GM21526 (cell line): Measurements from ENCODE around the gene NINJ1.
"Not testable (repeated sequence)": the region's sequence is repeated elsewhere in the genome, so short reads cannot be mapped to it uniquely, and the experiment has no call there.

Experiments used
- ATAC-seq: cut with Tn5 transposase; IDR thresholded peaks from one replicate; pipeline ENCODE4 v1.9.1; 2021; ENCODE audit warnings: moderate library complexity; ENCODE audit not compliant: unreplicated experiment, low FRiP score

NINJ1 gene

GRCh38 chr9:93107825-93108161, 26.3 kb downstream of the NINJ1 start:
- no peak for ATAC-seq

GRCh38 chr9:93107151-93107824, 26.8 kb downstream of the NINJ1 start:
- ATAC-seq: no peak

GRCh38 chr9:93105620-93106019, 28.4 kb downstream of the NINJ1 start:
- no peak for ATAC-seq

DNA sequence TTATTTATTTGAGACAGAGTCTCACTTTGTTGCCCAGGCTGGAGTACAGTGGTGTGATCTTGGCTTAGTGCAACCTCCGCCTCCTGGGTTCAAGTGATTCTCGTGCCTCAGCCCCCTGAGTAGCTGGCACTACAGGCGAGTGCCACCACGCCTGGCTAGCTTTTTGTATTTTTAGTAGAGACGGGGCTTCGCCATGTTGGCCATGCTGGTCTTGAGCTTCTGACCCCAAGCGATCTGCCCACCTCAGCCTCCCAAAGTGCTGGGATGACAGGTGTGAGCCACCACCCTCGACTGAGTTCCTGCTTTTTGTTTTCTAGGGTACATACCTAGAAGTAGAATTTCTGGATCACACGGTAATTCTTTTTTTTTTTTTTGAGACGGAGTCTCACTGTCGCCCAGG, 33.0 kb downstream of the NINJ1 start:
- ATAC-seq: not testable (repeated sequence)

DNA sequence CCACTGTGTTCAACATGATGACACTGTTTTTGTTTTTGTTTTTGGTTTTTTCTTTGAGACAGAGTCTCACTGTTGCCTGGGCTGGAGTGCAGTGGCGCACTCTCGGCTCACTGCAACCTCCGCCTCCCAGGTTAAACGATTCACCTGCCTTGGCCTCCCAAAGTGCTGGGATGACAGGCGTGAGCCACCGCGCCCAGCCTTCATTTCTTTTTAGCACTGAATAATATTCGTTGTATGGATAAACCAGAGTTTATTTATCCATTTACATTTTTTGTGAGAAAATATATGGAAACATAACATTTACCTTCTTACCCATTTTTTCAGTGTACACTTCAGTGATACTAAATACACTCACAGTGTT, 33.8 kb downstream of the NINJ1 start:
- ATAC-seq: no peak

DNA sequence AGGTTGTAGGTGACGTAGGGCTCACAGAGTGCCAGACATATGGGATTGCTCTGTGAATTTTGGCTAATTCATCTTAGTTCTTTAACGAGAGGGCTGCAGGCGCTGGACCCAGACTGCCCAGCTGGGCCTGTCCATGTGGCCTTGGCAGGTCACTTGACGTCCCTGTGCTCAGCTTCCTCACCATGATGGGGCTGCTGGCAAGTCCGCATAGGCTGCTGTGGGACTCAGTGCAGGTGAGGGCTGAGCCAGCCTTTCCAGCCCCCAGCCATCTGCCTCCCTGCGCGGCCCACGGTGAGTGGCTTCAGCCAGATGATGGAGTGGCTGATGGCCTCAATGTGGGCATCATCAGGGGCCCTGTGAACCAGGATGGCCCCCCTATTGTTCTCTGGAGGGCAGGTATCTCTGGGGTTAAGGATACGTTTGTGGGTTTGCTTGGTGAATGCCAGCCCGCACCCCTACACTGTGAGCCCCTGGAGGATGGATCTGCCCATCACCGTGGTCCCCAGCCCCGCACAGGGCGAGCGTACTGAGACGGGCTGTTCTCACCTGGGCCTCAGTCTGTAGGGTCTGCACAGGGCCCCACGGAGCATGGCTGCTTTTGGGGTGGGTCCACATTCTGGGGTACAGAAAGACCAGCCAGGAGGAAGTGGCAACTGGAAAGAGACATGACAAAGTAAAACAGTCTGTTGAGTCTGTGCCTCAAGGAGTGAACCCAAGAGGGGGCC, 34.3 kb downstream of the NINJ1 start:
- ATAC-seq: no peak

DNA sequence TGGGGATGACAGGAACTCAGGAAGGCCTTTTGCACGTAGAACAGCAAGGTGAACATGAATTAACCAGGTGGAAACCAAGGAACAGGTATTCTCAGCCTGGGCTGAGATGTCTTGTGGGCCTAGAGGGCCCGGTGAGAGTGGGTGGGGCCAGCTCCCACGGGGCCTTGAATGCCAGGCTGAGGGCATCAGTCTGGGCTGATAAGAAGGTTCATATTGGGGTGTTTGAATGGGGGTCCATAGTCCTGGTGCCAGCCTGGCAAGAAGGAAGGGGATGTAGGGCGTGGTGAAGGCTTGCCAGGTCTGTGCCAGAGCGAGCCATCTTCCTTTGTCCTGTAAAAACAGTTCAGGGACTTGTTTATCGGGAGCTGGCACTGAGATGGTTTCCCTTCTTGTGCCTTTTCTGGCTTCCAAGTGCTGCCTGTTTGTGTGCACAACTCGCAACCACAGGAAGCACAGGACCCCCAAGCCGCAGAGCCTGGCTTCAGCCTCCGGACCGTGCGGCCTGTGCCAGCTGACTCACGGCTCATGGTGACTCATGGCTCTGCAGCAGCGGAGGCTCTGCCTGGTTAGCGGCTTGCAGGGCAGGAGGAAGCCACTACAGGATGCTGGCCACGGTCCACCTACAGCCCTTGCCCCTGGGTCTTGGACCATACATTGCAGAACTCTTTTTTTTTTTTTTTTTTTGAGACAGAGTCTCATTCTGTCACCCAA, 35.7 kb downstream of the NINJ1 start:
- no peak for ATAC-seq

GRCh38 chr9:93097511-93098201, 36.4 kb downstream of the NINJ1 start:
- ATAC-seq: no peak

DNA sequence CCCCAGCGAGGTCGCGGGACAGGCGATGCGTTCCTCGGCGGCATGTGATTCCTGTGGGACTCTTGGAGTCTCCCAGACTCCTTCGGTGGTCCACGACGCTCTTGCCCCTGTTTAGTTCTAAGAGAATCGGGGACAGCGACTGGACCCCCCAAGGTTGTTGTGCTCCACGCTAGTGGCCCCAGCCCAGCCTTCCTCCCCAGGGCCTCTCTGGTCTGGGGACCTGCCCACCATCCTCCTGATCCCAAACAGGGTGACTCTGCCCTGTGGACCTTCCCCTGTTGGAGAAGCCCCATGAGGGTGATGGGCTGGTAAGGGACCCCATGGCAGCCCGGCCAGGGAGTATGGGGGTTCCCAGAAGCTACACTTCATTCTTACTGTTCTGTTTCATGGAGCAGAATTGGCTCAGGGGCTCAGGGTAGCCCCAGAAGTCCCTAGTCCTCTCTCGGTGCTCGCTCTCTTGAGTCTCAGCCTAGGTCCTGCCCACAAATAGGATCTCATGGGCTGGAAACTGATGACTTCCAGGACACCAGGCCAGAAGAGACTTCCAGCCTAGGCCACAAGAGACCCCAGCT, 37.2 kb downstream of the NINJ1 start:
- no peak for ATAC-seq

DNA sequence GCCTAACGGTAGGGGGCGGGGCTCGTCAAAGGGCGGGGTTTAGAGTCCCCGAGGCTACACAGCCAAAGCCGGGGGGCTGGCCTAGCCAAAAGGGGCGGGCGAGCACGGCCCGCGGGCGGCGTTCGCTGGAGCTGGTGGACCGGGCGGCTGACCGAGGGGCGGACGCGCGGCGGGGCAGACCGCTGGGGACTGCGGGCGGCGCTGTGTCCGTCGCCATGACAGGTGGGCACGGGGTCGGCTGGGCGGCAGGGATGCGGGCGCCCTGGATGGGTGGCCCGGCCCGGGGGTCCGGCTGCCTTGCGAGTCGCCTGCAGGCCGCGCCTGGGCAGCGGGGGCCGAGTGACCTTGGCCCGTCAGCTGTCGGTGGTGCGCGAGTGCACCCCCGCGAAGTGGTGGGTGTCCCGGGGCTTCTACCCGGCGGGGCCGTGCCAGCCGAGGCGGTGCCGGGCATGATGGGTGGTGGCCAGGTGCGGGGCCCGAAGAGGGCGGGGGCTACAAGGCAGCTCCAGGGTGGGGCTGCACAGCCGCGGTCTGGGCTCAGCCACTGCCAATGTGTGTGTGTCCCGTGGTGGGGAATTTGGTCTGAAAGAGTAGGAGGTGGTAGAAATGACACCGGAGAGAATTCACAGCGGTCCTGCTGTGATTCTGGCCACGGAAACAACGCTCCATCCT, 37.8 kb downstream of the NINJ1 start, which contains the start of gene CARD19:
CARD19 (plus strand) TSS at position 87 of the 672 bp plus-strand sequence; CDS start at position 216, 129 bp downstream.
- peak; percentile 38 for ATAC-seq

DNA sequence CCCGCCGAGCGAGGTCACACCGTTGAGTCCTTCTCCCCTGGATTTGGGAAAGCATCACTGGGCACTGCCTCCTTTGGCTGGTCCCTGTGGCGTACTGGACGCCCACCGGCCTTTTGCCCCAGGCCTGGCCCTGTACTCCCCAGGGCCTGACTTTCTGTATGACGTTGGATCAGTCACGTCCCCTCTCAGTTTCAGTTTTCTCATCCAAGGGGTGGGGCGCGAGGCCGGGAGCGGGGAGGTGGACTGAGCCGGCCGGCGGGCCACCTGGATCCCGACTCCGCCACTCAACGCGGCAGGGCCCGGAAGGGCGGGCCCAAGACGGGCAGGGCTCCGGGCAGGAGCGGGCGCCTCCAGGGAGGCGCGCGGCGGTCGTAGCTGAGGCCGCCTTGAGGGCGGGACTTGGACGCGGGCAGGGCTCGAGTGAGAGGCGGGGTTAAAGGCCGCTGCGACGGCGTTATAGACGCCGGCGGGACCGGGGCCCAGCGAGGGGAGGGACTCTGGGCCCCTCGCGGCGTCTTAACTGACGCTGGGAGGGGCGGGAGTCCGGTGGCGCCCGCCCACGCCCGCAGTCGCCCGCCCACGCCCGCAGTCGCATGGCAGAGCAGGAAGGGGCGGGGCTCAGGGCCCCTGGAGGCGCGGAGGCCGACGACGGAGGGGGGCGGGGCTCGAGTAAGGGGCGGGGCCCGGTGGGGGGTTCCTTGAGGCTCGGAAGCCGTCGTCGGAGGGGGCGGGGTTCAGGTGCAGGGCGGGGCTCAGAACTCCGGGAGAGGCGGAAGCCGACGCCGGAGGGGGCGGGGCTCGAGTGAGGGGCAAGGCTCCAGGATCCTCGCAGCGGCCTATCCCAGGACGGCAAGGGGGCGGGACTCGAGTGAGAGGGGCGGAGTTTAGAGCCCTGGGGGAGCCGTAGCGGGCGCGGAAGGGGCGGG, 38.6 kb downstream of the NINJ1 start:
- ATAC-seq: peak; percentile 51

DNA sequence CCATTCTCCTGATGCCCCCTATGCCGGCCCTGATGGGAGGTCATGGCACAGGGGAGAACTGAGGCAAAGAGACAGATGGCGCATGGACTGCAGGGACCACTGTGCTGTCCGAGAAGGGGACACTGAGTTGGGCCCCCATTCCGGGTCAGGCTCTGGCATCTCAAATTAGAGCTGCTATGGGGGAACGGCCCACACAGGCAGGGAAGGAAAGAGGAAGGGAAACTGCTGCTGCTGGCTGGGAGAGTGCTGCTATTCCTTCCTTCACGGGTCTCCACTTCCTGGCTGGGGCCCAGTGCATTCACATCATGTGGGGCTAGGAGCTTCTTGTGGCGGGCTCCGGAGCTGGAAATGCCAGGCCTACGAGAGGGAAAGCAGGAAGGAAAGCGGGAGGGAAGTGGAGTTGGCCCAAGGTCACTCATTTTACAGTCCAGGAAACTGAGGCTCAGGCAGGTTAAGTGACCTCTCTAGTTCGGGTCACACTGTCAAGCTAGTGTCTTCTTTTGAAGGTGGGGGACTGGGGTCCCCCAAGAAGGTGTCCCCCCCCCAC, 39.3 kb downstream of the NINJ1 start:
- no peak for ATAC-seq

- no peak for ATAC-seq
Observed at GRCh38 chr9:93093877-93094657, 40.0 kb downstream of the NINJ1 start.

GRCh38 chr9:93093127-93093876, 40.7 kb downstream of the NINJ1 start:
- ATAC-seq: no peak

GRCh38 chr9:93092251-93092991, 41.6 kb downstream of the NINJ1 start:
- no peak for ATAC-seq

- no peak for ATAC-seq
Observed at GRCh38 chr9:93091453-93092081, 42.5 kb downstream of the NINJ1 start.
